Pancreas (tissue), 10 donors: ENCODE measurements around the gene SRP72. TPM values are rescaled to one million over a fixed set of nuclear protein-coding genes. Genes with fewer than 3 reads are reported as not detected.

ENCODE experiments used
- ATAC-seq, 4 donors: fragments of 200-7000 bp; cut with Tn5 transposase; one replicate each; pipeline versions ENCODE4 v1.8.0 to v1.9.1; 2020; ENCODE audit warnings: mild to moderate bottlenecking in 4 of 4, moderate library complexity in 4 of 4
- DNase-seq, 6 donors: peaks; one replicate each; pipeline ENCODE4 v3.0.0-alpha.2; 2020
- FAIRE-seq: peaks from 2 replicates; lab custom pipeline; 2012; peaks lifted over from hg19 to GRCh38; lab: Jason Lieb, UNC
- H3K27ac ChIP-seq, 4 donors: fragments of 200-600 bp; sonication (generic); 1 replicate in 3 of 4; 2 replicates in 1 of 4; pipeline versions ENCODE4 v1.5.0 to v1.8.0; 2020
- H3K27me3 ChIP-seq, 4 donors: fragments of 200-600 bp; one replicate each; pipeline ENCODE4 v1.8.0; 2021
- H3K36me3 ChIP-seq, 3 donors: fragments of 200-600 bp; sonication (generic) in 1 of 3; one replicate each; pipeline versions ENCODE4 v1.5.0 to v1.8.0; 2020 to 2021
- H3K4me1 ChIP-seq, 3 donors: fragments of 200-600 bp; one replicate each; pipeline ENCODE4 v1.8.0; 2021
- H3K4me3 ChIP-seq, 4 donors: fragments of 200-600 bp; sonication (generic) in 2 of 4; one replicate each; pipeline versions ENCODE4 v1.5.0 to v1.8.0; 2020 to 2021
- H3K9me3 ChIP-seq, 4 donors: fragments of 200-600 bp; one replicate each; pipeline ENCODE4 v1.8.0; 2021
- WGBS, 2 donors: extraction: QIAGEN DNeasy Blood & Tissue Kit; methylation state at CpG; one replicate each; pipeline ENCODE4 v1.1.7; 2013; 5-methylcytosine and 5-hydroxymethylcytosine counted together
- intact Hi-C, 3 donors: fragments of 100-400 bp; cut with DNase I; formaldehyde crosslinking; loops; one replicate each; pipeline versions ENCODE4 v1.11.1 to v1.14.2; 2022
- polyA plus RNA-seq, 2 donors: library from polyadenylated mRNA; stranded (reverse); fragments of 200-250 nt; gene quantifications; one replicate each; pipeline ENCODE4 v1.2.3, GENCODE V29; 2013
- total RNA-seq, 6 donors: library from RNA; stranded (reverse); fragmentation: NEBNext Ultra II Directional in 4 of 6; extraction: Animal tissue kit (Norgen Biotek cat#: 25700) in 4 of 6; gene quantifications; one replicate each; pipeline versions ENCODE4 v1.2.1 to v1.2.4, GENCODE V29; 2021 to 2023
- TF ChIP-seq, protein P1 (sequence below), 4 donors: fragments of 200-600 bp; sonication (generic) in 3 of 4; IDR thresholded peaks; one replicate each; pipeline versions ENCODE4 v1.5.0 to v1.8.0; 2021; ENCODE audit warnings: antibody characterized with exemption in 4 of 4
- donor health status: healthy with polysubstance abuse.
- donor health status: DM: no; HTN: no; CAD: no; lungs with moderate emphysema.
- donor health status: DM: no; HTN: no; CAD: no.
- donor health status: control.
- donor health status: control.
- donor health status: Bipolar disorder and iron deficiency.
- donor health status: DM: yes; HTN: yes; CAD: no.
- donor health status: DM: no; HTN: no; CAD: no.
- donor health status: DM: no; HTN: no; CAD: no.
- donor health status: DM: yes; HTN: yes; CAD: no.

The SRP72 gene
- total and polyA plus RNA-seq, 8 donors: 20.8 to 103 (median 64.8) TPM

DNA sequence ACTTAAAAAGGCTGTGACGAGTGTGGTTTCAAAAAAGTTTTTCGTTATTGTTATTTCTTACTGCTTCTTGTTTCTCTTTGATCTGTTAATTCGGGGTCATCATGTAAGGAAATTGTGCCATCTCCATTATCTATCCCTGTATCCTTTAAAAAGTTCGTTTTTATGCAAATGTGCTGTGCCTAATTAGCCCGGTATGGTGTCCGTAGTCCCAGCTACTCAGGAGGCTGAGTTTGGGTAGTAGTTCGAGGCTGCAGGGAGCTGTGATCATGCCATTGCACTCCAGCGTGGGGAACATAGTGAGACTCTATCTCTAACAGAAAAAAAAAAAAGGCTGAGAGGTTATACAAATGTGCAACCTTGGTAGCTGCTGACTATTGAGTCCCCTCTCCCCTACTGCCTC is 83.2 kb downstream of the SRP72 start:
- Histone ChIP-seq H3K27ac (no peak overlapping the region), H3K36me3 (no peaks in the 10 kb centered on the region), H3K4me3 (no peak overlapping the region), H3K27me3 (no peaks in the 10 kb centered on the region), H3K9me3 (no peaks in the 10 kb centered on the region), H3K4me1 (no peaks in the 10 kb centered on the region)
- intact Hi-C loops: no loop called here
- DNase-seq (no peak), FAIRE-seq (no peak), ATAC-seq (no peak)
- TF ChIP-seq, protein P1, sequence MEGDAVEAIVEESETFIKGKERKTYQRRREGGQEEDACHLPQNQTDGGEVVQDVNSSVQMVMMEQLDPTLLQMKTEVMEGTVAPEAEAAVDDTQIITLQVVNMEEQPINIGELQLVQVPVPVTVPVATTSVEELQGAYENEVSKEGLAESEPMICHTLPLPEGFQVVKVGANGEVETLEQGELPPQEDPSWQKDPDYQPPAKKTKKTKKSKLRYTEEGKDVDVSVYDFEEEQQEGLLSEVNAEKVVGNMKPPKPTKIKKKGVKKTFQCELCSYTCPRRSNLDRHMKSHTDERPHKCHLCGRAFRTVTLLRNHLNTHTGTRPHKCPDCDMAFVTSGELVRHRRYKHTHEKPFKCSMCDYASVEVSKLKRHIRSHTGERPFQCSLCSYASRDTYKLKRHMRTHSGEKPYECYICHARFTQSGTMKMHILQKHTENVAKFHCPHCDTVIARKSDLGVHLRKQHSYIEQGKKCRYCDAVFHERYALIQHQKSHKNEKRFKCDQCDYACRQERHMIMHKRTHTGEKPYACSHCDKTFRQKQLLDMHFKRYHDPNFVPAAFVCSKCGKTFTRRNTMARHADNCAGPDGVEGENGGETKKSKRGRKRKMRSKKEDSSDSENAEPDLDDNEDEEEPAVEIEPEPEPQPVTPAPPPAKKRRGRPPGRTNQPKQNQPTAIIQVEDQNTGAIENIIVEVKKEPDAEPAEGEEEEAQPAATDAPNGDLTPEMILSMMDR (IDR thresholded peaks at IDR 0.05): no peak
- 61 to 71% methylated on average over 8 of the region's 8 CpGs for WGBS, 2 donors

DNA sequence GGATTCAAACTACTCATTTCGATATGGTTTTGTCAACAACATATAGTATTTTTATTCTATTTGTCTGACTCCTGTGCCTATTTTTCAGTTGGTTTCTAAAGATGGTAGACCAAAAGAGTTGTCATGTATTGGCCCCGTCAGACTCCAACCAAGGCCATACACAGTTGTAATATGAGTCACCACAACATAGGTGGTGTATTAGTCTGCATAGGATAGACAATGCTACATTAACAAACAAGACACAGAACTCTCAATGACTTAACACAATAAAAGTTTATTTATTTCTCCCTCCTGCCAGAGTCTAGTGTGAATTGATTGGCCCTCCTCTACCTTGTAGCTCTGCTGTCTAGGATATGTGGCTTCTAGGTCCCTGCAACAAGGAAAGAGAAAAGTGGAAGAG is 84.1 kb downstream of the SRP72 start:
- no peaks in the 10 kb centered on the region for H3K9me3 ChIP-seq
- no peak for FAIRE-seq

DNA sequence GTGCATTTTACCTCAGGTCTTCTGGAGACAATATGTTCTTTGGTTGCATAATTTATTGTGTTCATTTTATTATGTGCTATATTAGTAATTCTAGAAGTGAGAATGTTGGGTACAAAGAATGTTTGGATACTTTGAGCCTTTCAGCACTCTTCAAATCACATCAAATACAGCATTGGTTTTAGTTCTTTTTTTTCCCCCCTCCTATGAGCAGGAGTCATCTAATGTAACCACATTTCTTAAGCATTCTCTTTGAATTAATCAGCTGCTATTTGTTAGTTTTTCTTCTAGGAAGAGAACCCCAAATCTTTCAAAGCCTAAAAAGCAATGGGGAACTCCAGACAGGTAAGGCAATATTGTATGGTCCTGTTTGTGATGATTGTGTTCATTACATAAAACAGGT is 84.9 kb downstream of the SRP72 start:
- H3K4me3 ChIP-seq: no peak overlapping the region
- no peak overlapping the region for H3K27ac ChIP-seq
- ATAC-seq (no peak), DNase-seq (no peak), FAIRE-seq (no peak)
- no peaks in the 10 kb centered on the region for H3K9me3 ChIP-seq
- intact Hi-C loops: no loop called here
- H3K4me1 ChIP-seq: no peaks in the 10 kb centered on the region
- TF ChIP-seq, protein P1 (IDR thresholded peaks at IDR 0.05): no peak
- no peaks in the 10 kb centered on the region for H3K27me3 ChIP-seq
- no peaks in the 10 kb centered on the region for H3K36me3 ChIP-seq

More for the DNA sequence above, 84.1 kb downstream of the SRP72 start:
- no peak for DNase-seq
- Histone ChIP-seq H3K27me3 (no peaks in the 10 kb centered on the region), H3K4me1 (no peaks in the 10 kb centered on the region), H3K27ac (no peak overlapping the region), H3K4me3 (no peak overlapping the region), H3K36me3 (no peaks in the 10 kb centered on the region)
- intact Hi-C loops: no loop called here
- WGBS, 2 donors: 64 to 90% methylated on average over 2 of the region's 2 CpGs
- ATAC-seq: no peak
- TF ChIP-seq, protein P1 (IDR thresholded peaks at IDR 0.05): no peak

Other genes with a start within 250 kb of the SRP72 start
- 1 to 10 TPM; 2.2 to 7.3 (median 4.7) TPM for gene AASDH, start 80.1 kb upstream of the SRP72 start, total RNA-seq
- gene AASDH, start 80.1 kb upstream of the SRP72 start, polyA plus RNA-seq: 1 to 10 TPM; 1.9 to 5.2 TPM
- gene PPAT, start 32.0 kb upstream of the SRP72 start, total RNA-seq: 1 to 10 TPM; 4.6 to 10.0 (median 6.3) TPM
- 1 to 10 TPM; 1.6 to 3.1 TPM for gene PPAT, start 32.0 kb upstream of the SRP72 start, polyA plus RNA-seq
- 10 to 100 TPM; 11.1 to 32.0 (median 22.5) TPM for gene PAICS, start 31.4 kb upstream of the SRP72 start, total RNA-seq
- 10 to 100 TPM; 16.5 to 20.1 TPM for gene PAICS, start 31.4 kb upstream of the SRP72 start, polyA plus RNA-seq
- under 1 TPM in 3 of 6 donors, not detected in 3; 0.12 to 0.31 (median 0.24) TPM for gene ARL9, start 38.2 kb downstream of the SRP72 start, total RNA-seq
- gene ARL9, start 38.2 kb downstream of the SRP72 start, polyA plus RNA-seq: under 1 TPM; 0.08 to 0.26 TPM
- 1 to 10 TPM in 4 of 6 donors, under 1 TPM in 2; 0.43 to 9.9 (median 2.5) TPM for gene HOPX, start 213.7 kb downstream of the SRP72 start, total RNA-seq
- gene HOPX, start 213.7 kb downstream of the SRP72 start, polyA plus RNA-seq: 10 to 100 TPM in 1 of 2 donors, 1 to 10 TPM in 1; 6.0 to 29.3 TPM